ENCODE results near the gene PTPRQ. TPM values are rescaled to one million over a fixed set of nuclear protein-coding genes. Genes with fewer than 3 reads are reported as not detected.

Gene PTPRQ
- total RNA-seq, 1 donor from 2014 or later: not detected

DNA sequence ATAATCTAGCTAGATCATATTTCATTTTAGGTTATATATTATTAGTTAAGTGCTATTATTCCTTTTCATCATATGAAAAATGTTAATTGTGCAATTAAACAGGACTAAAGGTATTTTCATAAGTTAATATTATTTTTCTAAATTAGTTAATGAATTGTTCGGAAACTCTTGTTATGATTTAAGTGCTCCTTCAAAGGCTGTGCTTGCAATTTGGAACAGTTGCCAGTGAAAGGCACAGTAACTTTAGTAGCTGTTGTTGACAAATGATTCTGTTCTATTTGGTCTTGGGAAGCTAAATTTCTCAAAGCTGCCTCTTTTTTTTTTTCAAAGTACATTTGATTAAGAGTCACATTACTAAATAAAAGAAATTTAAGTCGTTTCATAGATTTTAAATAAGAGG, 40.7 kb downstream of the PTPRQ start:
- Histone ChIP-seq H3K36me3 (ENCODE audit: control insufficient read depth, insufficient read depth, low read length) (no peaks in the 10 kb centered on the region), H3K27me3 (ENCODE audit: control insufficient read depth, insufficient read depth, low read length) (no peaks in the 10 kb centered on the region), H3K4me3 (ENCODE audit: low read depth, low read length) (no peak overlapping the region)
- DNase-seq (ENCODE audit: low read depth): no peak
- no peak for FAIRE-seq
- no peak for TF ChIP-seq CTCF (IDR thresholded peaks at IDR 0.05; ENCODE audit: insufficient read depth, low read length, severe bottlenecking)

- FAIRE-seq: no peak
- DNase-seq (ENCODE audit: low read depth): no peak
- Histone ChIP-seq H3K36me3 (ENCODE audit: control insufficient read depth, insufficient read depth, low read length) (no peaks in the 10 kb centered on the region), H3K27me3 (ENCODE audit: control insufficient read depth, insufficient read depth, low read length) (no peaks in the 10 kb centered on the region), H3K4me3 (ENCODE audit: low read depth, low read length) (no peak overlapping the region)
- TF ChIP-seq CTCF (IDR thresholded peaks at IDR 0.05; ENCODE audit: insufficient read depth, low read length, severe bottlenecking): no peak
Measured at GRCh38 chr12:80485222-80485987, 41.4 kb downstream of the PTPRQ start.

GRCh38 chr12:80490329-80490728, 46.3 kb downstream of the PTPRQ start:
- FAIRE-seq: no peak
- H3K27me3 ChIP-seq (ENCODE audit: control insufficient read depth, insufficient read depth, low read length): no peaks in the 10 kb centered on the region
- no peaks in the 10 kb centered on the region for H3K36me3 ChIP-seq (ENCODE audit: control insufficient read depth, insufficient read depth, low read length)
- no peak for TF ChIP-seq CTCF (IDR thresholded peaks at IDR 0.05; ENCODE audit: insufficient read depth, low read length, severe bottlenecking)
- DNase-seq (ENCODE audit: low read depth): no peak
- H3K4me3 ChIP-seq (ENCODE audit: low read depth, low read length): no peak overlapping the region

GRCh38 chr12:80491166-80491565, 47.1 kb downstream of the PTPRQ start:
- Histone ChIP-seq H3K27me3 (ENCODE audit: control insufficient read depth, insufficient read depth, low read length) (no peaks in the 10 kb centered on the region), H3K36me3 (ENCODE audit: control insufficient read depth, insufficient read depth, low read length) (no peaks in the 10 kb centered on the region), H3K4me3 (ENCODE audit: low read depth, low read length) (no peak overlapping the region)
- no peak for TF ChIP-seq CTCF (IDR thresholded peaks at IDR 0.05; ENCODE audit: insufficient read depth, low read length, severe bottlenecking)
- FAIRE-seq: no peak
- no peak for DNase-seq (ENCODE audit: low read depth)

DNA sequence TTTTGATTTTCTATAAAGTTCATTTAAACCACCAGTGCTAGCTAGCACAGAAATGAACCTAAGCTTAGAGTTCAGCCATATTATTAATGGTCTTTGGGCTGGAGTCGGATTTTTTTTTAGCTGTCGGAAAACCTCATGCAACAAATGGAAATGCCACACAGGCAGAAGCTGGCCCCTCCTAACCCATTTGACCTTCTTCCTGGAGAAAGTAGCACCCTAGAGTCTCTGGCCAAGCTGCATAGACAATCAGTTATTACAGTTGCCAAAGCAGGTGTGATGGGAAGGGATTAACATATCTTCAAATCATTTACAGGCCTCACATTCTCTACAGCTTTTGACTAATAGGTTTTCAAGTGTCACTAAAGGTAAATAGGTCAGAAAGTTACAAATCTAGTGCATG, 49.4 kb downstream of the PTPRQ start:
- Histone ChIP-seq H3K36me3 (ENCODE audit: control insufficient read depth, insufficient read depth, low read length) (no peaks in the 10 kb centered on the region), H3K4me3 (ENCODE audit: low read depth, low read length) (no peak overlapping the region), H3K27me3 (ENCODE audit: control insufficient read depth, insufficient read depth, low read length) (no peaks in the 10 kb centered on the region)
- no peak for TF ChIP-seq CTCF (IDR thresholded peaks at IDR 0.05; ENCODE audit: insufficient read depth, low read length, severe bottlenecking)
- no peak for FAIRE-seq
- no peak for DNase-seq (ENCODE audit: low read depth)

DNA sequence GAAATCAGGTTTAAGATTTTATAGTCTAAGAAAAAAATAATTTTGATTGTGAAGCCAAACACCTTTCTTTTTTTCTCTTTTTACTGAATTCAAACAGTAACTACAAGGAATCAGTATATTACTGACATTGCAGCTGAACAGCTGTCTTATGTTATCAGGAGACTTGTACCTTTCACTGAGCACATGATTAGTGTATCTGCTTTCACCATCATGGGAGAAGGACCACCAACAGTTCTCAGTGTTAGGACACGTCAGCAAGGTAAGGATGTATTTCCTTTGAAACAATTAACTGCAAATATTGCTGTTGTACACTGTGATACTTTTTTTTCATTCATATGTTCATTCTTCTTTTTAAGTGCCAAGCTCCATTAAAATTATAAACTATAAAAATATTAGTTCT, 50.8 kb downstream of the PTPRQ start:
- no peak for FAIRE-seq
- Histone ChIP-seq H3K36me3 (ENCODE audit: control insufficient read depth, insufficient read depth, low read length) (no peaks in the 10 kb centered on the region), H3K27me3 (ENCODE audit: control insufficient read depth, insufficient read depth, low read length) (no peaks in the 10 kb centered on the region), H3K4me3 (ENCODE audit: low read depth, low read length) (no peak overlapping the region)
- DNase-seq (ENCODE audit: low read depth): no peak
- TF ChIP-seq CTCF (IDR thresholded peaks at IDR 0.05; ENCODE audit: insufficient read depth, low read length, severe bottlenecking): no peak
